ENCODE results near the gene ACOT11. TPM values are rescaled to one million over a fixed set of nuclear protein-coding genes. Genes with fewer than 3 reads are reported as not detected.

The ACOT11 gene
- polyA plus RNA-seq, 1 of the 3 experiments (the other 2 are of a cell fraction): 6.9 TPM

DNA sequence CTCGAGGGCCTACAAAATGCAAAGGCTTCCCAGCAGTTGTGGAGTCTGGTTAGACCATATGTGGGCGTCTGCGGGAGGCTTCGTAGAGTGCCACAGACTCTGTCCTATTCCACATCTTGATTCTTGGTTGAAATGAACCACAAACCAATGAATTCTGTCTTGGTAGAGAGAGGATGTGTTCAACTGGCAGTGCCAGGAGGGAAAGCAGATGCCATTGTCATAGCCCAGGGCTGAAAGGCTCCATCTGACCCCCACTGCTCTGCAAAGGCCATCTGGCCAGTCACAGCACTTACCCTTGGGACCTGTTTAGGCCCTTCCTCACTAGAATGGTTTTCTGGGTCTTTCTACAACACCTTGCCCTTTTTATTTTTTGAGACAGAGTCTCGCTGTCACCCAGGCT lies 22.1 kb downstream of the ACOT11 start:
- WGBS (ENCODE audit: low lambda C conversion rate): 97% methylated on average over 5 of the region's 5 CpGs
- POLR2A ChIA-PET: no interaction called here

DNA sequence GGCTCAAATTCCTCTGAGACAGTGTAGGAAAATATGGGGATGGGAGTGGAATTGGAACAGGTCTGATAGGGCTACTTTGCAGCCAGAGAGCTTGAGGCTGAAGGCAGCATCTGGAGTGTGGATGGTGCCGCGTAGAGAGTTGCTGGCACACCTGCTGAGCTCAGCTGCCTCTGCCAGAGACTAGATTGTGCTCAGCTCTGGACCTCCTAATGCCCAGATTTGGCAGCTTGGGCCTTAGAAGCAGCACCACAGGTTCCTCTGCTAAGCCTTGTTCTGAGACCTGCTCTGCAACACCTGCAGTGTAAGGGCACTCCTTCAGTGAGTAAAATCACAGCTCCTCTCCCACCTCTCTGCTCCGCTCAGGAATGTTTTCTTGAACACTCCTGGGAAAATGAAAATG lies 23.3 kb downstream of the ACOT11 start:
- Histone ChIP-seq H3K4me3 (ENCODE audit: low read depth in 2 of 2, low read length in 1 of 2) (no peak overlapping the region), H3K9me3 (no peaks in the 10 kb centered on the region), H3K4me1 (ENCODE audit: control insufficient read depth in 1 of 2, insufficient read depth in 2 of 2, low read depth in 1 of 2, low read length in 1 of 2) (peaks cover 14 to 27% of the 10 kb centered on the region in 2 experiments; a peak in 2 of 4 replicates), H3K36me3 (replicated peaks in 1 of 2; ENCODE audit: control insufficient read depth in 1 of 2, insufficient read depth in 2 of 2, low read length in 1 of 2) (no peaks in the 10 kb centered on the region), H3K9ac (no peak overlapping the region), H3K27me3 (ENCODE audit: insufficient read depth) (no peaks in the 10 kb centered on the region), H2AFZ (ENCODE audit: low read depth) (no peak overlapping the region), H3K4me2 (no peak overlapping the region), H3F3A (replicated peaks; ENCODE audit: insufficient read depth) (no peaks in the 10 kb centered on the region), H3K79me2 (ENCODE audit: insufficient read depth) (no peaks in the 10 kb centered on the region), H3K27ac (ENCODE audit: low read depth in 2 of 2, low read length in 1 of 2) (peak overlapping the region in 1 of 2 experiments; percentile 67; a peak in 2 of 4 replicates), H3K9me2 (no peaks in the 10 kb centered on the region), H4K20me1 (ENCODE audit: insufficient read depth) (no peaks in the 10 kb centered on the region)
- 93% methylated on average over 3 of the region's 3 CpGs for WGBS (ENCODE audit: low lambda C conversion rate)
- CTCF ChIA-PET: interaction anchor here (1.0 to 4.8 kb wide), 6 partner anchors 10 to 296 kb away, joined by 3 to 40 read pairs (median 4); partner anchors contain the start of gene ACOT11
- POLR2A ChIA-PET: interaction anchor here (1.3 kb wide), 1 partner anchor 10 kb away, joined by 6 read pairs; no protein-coding TSS in a partner anchor
- TF ChIP-seq, protein P1, sequence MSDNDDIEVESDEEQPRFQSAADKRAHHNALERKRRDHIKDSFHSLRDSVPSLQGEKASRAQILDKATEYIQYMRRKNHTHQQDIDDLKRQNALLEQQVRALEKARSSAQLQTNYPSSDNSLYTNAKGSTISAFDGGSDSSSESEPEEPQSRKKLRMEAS (IDR thresholded peaks at IDR 0.05; ENCODE audit: low read depth): no peak
- TF ChIP-seq FOSL2 (IDR thresholded peaks at IDR 0.05; ENCODE audit: borderline replicate concordance, low read depth) (no peak), NRF1 (IDR thresholded peaks at IDR 0.05; ENCODE audit: low read depth, low read length) (no peak), TCF12 (IDR thresholded peaks at IDR 0.05) (no peak), TAF1 (IDR thresholded peaks at IDR 0.05; ENCODE audit: borderline replicate concordance, low read depth, low read length) (no peak), RFX5 (IDR thresholded peaks at IDR 0.05; ENCODE audit: low read length) (no peak), SMC3 (IDR thresholded peaks at IDR 0.05; ENCODE audit: low read depth, low read length) (no peak), EP300 (IDR thresholded peaks at IDR 0.05; ENCODE audit: borderline replicate concordance in 1 of 2, low read depth in 1 of 2, low read length in 1 of 2) (no peak), JUND (IDR thresholded peaks at IDR 0.05) (no peak), NFIC (IDR thresholded peaks at IDR 0.05; ENCODE audit: borderline replicate concordance) (no peak)
- TF ChIP-seq, protein P2, sequence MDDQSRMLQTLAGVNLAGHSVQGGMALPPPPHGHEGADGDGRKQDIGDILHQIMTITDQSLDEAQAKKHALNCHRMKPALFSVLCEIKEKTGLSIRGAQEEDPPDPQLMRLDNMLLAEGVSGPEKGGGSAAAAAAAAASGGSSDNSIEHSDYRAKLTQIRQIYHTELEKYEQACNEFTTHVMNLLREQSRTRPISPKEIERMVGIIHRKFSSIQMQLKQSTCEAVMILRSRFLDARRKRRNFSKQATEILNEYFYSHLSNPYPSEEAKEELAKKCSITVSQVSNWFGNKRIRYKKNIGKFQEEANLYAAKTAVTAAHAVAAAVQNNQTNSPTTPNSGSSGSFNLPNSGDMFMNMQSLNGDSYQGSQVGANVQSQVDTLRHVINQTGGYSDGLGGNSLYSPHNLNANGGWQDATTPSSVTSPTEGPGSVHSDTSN (IDR thresholded peaks at IDR 0.05): no peak
- DNase-seq: no peak

More for the DNA sequence above, 22.1 kb downstream of the ACOT11 start:
- no peaks in the 10 kb centered on the region for H3K79me2 ChIP-seq (ENCODE audit: insufficient read depth)
- no peak overlapping the region for H3K4me2 ChIP-seq
- no peaks in the 10 kb centered on the region for H3K27me3 ChIP-seq (ENCODE audit: insufficient read depth)
- H3K9me3 ChIP-seq: no peaks in the 10 kb centered on the region
- no peak overlapping the region for H3K4me3 ChIP-seq (ENCODE audit: low read depth in 2 of 2, low read length in 1 of 2)
- H3K27ac ChIP-seq (ENCODE audit: low read depth in 2 of 2, low read length in 1 of 2): peak overlapping the region in 1 of 2 experiments; percentile 56; a peak in 2 of 4 replicates
- H3K4me1 ChIP-seq (ENCODE audit: control insufficient read depth in 1 of 2, insufficient read depth in 2 of 2, low read depth in 1 of 2, low read length in 1 of 2): peaks cover 14 to 27% of the 10 kb centered on the region in 2 experiments; a peak in 2 of 4 replicates
- no peak overlapping the region for H2AFZ ChIP-seq (ENCODE audit: low read depth)
- DNase-seq: peak; percentile 75
- H3F3A ChIP-seq (replicated peaks; ENCODE audit: insufficient read depth): no peaks in the 10 kb centered on the region
- H3K9ac ChIP-seq: no peak overlapping the region
- TF ChIP-seq RCOR1 (IDR thresholded peaks at IDR 0.05; ENCODE audit: low read length) (0 out of 2 replicates have a peak, but pooled peaks have one; percentile 38), EP300 (IDR thresholded peaks at IDR 0.05; ENCODE audit: borderline replicate concordance in 1 of 2, low read depth in 1 of 2, low read length in 1 of 2) (peak in 1 of 2 experiments; percentile 65; a peak in 2 of 4 replicates), FOXJ3 (CRISPR knock-in tag; IDR thresholded peaks at IDR 0.05) (peak; percentile 49; the same call in 1 of the 2 replicates)
- TF ChIP-seq, protein P3, sequence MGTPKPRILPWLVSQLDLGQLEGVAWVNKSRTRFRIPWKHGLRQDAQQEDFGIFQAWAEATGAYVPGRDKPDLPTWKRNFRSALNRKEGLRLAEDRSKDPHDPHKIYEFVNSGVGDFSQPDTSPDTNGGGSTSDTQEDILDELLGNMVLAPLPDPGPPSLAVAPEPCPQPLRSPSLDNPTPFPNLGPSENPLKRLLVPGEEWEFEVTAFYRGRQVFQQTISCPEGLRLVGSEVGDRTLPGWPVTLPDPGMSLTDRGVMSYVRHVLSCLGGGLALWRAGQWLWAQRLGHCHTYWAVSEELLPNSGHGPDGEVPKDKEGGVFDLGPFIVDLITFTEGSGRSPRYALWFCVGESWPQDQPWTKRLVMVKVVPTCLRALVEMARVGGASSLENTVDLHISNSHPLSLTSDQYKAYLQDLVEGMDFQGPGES (IDR thresholded peaks at IDR 0.05; ENCODE audit: low read depth, low read length): no peak
- no peaks in the 10 kb centered on the region for H3K9me2 ChIP-seq
- CTCF ChIA-PET: interaction anchor here (1.0 to 4.8 kb wide), 2 partner anchors 23 to 453 kb away, joined by 3 to 40 read pairs; partner anchors contain the start of gene ACOT11
- no peaks in the 10 kb centered on the region for H3K36me3 ChIP-seq (replicated peaks in 1 of 2; ENCODE audit: control insufficient read depth in 1 of 2, insufficient read depth in 2 of 2, low read length in 1 of 2)
- no peaks in the 10 kb centered on the region for H4K20me1 ChIP-seq (ENCODE audit: insufficient read depth)
